ENCODE results near the gene CACNA2D4. TPM values are rescaled to one million over a fixed set of nuclear protein-coding genes. Genes with fewer than 3 reads are reported as not detected.
A peak's percentile ranks its signal among the peaks of the same experiment; 100 is the strongest.

The CACNA2D4 gene
- total and polyA plus RNA-seq, 5 donors: 1.0 to 3.0 (median 1.4) TPM

DNA sequence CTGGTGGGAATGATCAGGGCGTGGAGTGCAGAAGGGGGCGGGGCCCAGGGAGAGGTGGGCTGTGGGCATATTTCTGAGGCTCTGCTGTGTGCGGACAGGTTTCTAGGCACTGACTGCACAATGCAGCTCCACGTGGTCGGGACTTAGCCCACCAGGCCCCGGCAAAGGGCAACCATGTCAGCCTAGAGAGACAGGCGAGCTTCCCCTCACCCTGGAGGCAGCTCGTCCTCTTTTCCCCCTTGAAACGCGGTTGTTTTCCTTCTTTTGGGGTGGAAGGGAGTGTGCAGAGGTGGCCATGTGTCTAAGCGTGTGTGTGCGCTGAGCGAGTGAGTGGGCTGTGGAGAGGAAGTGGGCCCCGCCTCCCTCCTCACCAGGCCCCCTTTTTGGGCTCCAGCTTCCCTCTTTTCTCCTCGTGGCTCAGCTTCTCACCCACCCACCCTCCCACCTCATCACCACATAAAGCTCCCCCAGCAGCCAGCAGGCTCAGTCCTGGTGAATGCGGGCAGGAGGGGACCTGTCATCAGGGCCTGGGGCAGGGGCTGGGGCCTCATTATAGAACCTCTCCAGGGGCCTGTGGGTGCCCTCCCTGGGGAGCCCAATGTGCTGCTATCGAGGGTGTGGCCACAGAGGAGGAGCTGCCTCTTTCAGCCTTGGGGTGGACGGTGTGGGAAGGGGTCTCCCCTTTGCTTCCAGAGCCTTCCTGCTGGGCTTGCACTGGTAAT lies 76.1 kb downstream of the CACNA2D4 start:
- DNase-seq: no peak
- Histone ChIP-seq H3K4me3 (ENCODE audit: low read length) (no peak overlapping the region), H3K27me3 (ENCODE audit: control insufficient read depth, insufficient read depth) (no peaks in the 10 kb centered on the region), H3K4me1 (ENCODE audit: control insufficient read depth, insufficient read depth, low read length) (no peaks in the 10 kb centered on the region), H3K9me3 (ENCODE audit: control insufficient read depth, low read length) (no peaks in the 10 kb centered on the region), H3K27ac (ENCODE audit: low read length) (no peak overlapping the region)
- WGBS: 76% methylated on average over 18 of the region's 18 CpGs
- ATAC-seq: no peak
- intact Hi-C loops (cut with DNase I): no loop called here

DNA sequence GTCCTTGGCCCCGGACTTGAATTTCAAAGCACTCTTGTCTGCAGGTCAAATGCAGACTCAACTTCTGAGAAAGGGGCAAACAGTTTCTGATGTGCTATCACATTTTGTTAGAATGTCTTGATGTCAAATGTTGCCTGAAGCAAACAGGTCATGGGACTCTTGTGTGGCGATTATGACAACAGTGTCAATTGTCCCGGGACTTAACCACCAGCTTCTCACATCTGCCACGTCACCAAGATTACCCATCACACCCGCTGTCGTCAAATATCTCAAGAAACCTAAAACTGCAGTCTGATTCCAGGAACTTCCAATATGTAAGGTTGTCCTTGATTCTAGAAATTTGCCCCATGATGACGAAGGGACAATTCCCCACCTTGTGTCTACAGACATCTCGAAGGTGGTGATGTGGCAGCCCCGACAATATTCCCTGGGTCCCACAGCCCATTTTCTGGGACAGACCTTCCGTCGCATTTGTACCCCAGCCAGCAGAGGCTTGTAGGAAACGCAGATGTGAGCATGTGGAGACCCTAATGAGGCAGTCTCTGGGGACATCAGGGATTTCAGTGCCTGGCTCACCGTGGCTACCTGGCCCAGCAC lies 76.8 kb downstream of the CACNA2D4 start:
- Histone ChIP-seq H3K27me3 (ENCODE audit: control insufficient read depth, insufficient read depth) (no peaks in the 10 kb centered on the region), H3K4me1 (ENCODE audit: control insufficient read depth, insufficient read depth, low read length) (no peaks in the 10 kb centered on the region), H3K9me3 (ENCODE audit: control insufficient read depth, low read length) (no peaks in the 10 kb centered on the region), H3K27ac (ENCODE audit: low read length) (no peak overlapping the region), H3K4me3 (ENCODE audit: low read length) (no peak overlapping the region)
- intact Hi-C loops (cut with DNase I): no loop called here
- no peak for DNase-seq
- WGBS: 83% methylated on average over 13 of the region's 13 CpGs
- no peak for ATAC-seq

DNA sequence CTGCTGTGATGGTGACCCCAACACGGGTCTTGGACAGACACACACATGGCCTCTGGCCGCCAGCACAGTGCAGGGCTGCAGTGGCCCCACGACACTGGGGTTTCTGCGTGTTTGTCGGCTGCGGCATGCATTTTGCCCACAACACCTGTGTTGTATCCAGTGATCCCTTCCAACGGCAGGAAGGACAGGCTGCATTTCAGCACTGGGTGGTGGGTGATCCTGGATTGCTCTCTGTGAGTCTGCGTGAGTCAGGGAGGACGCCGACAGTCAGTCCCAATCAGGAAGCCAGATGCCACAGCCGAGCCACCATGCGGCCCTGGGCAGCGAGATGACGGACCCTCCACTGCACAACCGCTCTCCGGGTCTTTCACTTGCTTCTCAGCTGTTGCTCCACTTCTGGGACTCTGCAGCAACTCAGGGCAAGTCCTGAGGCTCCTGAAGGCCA lies 77.4 kb downstream of the CACNA2D4 start:
- intact Hi-C loops (cut with DNase I): no loop called here
- no peak overlapping the region for H3K27ac ChIP-seq (ENCODE audit: low read length)
- WGBS: 84% methylated on average over 16 of the region's 16 CpGs
- no peaks in the 10 kb centered on the region for H3K9me3 ChIP-seq (ENCODE audit: control insufficient read depth, low read length)
- DNase-seq: no peak
- no peak overlapping the region for H3K4me3 ChIP-seq (ENCODE audit: low read length)
- ATAC-seq: no peak
- H3K4me1 ChIP-seq (ENCODE audit: control insufficient read depth, insufficient read depth, low read length): no peaks in the 10 kb centered on the region
- H3K27me3 ChIP-seq (ENCODE audit: control insufficient read depth, insufficient read depth): no peaks in the 10 kb centered on the region

DNA sequence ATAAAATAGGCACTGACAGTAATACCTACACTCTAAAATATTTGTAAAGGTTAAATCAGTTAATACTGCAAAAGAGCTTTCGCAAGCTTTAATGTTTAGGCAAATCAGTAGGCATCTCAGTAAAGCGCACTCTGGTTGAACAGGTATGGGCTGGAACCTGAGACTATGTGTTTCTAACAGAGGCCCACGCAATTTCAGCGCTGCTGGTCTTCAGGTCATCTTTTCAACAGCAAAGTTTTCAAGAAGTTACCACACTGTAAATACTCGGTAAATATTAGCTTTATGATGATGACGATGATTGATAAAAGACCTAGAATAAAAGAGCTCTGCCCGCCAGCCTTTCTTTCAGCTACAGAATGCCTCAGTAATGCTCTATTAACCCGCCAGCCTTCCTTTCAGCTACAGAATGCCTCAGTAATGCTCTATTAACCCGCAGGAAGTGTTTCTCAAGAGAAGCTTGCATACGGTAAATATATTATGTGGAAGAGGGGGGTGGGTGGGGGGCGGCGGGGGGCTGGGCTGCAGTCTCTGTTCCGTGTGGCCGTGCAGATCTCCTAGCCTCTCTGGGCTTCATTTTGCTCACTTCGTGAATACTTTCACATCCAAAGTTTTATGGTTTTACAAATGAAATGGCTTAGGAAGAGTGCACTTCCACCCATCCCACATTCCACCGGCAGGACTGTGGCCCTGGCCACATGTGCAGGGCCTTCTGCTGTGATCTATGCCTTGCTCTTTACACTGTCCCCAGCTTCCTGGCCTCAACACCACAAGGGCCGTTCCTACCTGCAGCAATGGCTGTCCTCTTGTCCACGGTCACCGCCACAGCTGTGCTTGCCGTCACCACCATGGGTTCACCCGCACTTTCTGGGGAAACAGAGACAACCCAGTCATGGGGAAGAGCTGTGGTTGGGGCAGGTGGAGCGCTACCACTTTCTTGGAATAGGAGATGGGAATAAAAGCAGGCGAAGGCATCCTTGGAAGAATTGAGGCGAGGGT lies 78.2 kb downstream of the CACNA2D4 start:
- no peaks in the 10 kb centered on the region for H3K9me3 ChIP-seq (ENCODE audit: control insufficient read depth, low read length)
- ATAC-seq: no peak
- H3K27ac ChIP-seq (ENCODE audit: low read length): no peak overlapping the region
- 71% methylated on average over 24 of the region's 24 CpGs for WGBS
- no peaks in the 10 kb centered on the region for H3K27me3 ChIP-seq (ENCODE audit: control insufficient read depth, insufficient read depth)
- H3K4me1 ChIP-seq (ENCODE audit: control insufficient read depth, insufficient read depth, low read length): no peaks in the 10 kb centered on the region
- intact Hi-C loops (cut with DNase I): no loop called here
- no peak for DNase-seq
- no peak overlapping the region for H3K4me3 ChIP-seq (ENCODE audit: low read length)

DNA sequence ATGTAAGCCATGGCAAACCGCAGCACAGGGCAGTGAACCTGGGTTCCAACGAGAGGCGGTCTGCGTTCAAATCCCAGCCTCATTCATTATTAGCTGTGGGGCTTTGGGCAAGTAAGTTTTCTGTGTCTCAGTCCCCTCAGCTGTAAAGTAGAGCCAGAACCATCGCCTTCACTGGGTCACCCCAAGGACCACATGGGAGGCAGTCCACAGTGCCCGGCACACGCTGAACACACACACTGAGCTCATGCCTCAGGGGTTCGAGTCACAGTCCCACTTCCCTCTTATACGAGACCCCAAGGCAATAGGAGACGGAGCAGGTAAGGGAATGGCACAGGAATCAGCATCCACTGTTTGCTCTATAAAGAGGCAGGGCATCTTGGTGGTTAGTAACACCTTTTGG lies 79.0 kb downstream of the CACNA2D4 start:
- Histone ChIP-seq H3K4me1 (ENCODE audit: control insufficient read depth, insufficient read depth, low read length) (no peaks in the 10 kb centered on the region), H3K4me3 (ENCODE audit: low read length) (no peak overlapping the region), H3K27me3 (ENCODE audit: control insufficient read depth, insufficient read depth) (no peaks in the 10 kb centered on the region), H3K9me3 (ENCODE audit: control insufficient read depth, low read length) (no peaks in the 10 kb centered on the region), H3K27ac (ENCODE audit: low read length) (no peak overlapping the region)
- intact Hi-C loops (cut with DNase I): no loop called here
- DNase-seq: no peak
- no peak for ATAC-seq
- WGBS: 89% methylated on average over 10 of the region's 10 CpGs

DNA sequence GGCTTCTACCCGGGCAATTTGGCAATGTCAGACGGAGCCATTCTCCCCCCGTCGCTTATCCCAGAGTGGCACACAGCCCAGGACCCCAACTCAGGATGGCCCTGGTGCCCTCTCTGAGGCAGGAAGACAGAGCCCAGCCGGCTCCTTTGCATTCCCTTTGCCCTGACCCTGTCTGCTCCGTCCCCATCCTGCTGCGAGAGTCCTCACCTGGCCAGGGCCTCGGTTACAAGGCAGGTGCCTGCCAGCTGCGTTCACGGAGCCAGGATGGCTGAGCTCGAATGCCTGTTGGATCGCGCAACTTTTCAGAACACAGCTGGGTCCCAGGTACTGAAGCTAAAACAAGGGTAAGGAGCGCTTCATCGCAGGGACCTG lies 79.5 kb downstream of the CACNA2D4 start:
- intact Hi-C loops (cut with DNase I): no loop called here
- no peak for ATAC-seq

DNA sequence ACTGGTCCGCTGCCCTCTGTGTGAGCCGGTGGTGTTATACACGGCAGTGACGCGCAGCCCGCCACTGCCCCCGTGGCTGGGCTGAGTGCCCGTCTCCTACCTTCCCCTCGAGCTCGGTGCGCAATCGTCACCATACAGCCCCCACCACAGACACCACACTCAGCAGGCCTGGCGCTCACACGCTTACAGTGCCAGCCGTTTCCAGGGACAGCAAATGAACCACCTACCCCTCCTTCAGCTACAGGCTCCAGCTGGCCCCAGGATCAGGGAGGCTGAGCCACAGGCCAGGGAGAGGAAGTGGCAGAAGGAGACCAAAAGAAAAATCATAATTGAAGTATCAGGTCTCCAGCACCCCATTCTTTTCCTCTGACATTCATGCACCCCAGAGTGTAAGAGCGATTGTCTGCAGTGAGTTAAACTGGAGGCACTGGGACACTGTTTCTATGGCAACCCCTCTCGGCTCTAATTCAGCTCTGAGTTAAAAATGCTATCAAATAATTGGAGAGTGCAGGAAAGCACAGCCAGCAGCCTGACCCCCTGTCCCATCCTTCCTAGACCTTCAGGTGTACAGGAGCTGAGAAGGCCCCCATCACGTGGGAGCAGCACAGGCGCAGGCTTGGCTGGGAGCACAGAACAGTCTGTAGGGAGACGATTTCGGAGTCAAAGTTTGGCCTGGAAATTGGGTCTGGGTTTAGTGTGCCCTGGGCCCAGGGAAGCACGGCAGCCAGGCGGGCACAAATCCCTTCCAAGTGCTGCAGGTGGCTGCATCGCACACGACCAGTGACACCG lies 80.1 kb downstream of the CACNA2D4 start:
- H3K27me3 ChIP-seq (ENCODE audit: control insufficient read depth, insufficient read depth): no peaks in the 10 kb centered on the region
- H3K9me3 ChIP-seq (ENCODE audit: control insufficient read depth, low read length): no peaks in the 10 kb centered on the region
- no peak overlapping the region for H3K4me3 ChIP-seq (ENCODE audit: low read length)
- ATAC-seq (no peak), DNase-seq (no peak)
- H3K4me1 ChIP-seq (ENCODE audit: control insufficient read depth, insufficient read depth, low read length): no peaks in the 10 kb centered on the region
- intact Hi-C loops (cut with DNase I): no loop called here
- WGBS: 83% methylated on average over 26 of the region's 26 CpGs
- H3K27ac ChIP-seq (ENCODE audit: low read length): no peak overlapping the region

More for the DNA sequence above, 79.5 kb downstream of the CACNA2D4 start:
- Histone ChIP-seq H3K4me1 (ENCODE audit: control insufficient read depth, insufficient read depth, low read length) (no peaks in the 10 kb centered on the region), H3K27ac (ENCODE audit: low read length) (no peak overlapping the region), H3K4me3 (ENCODE audit: low read length) (no peak overlapping the region), H3K27me3 (ENCODE audit: control insufficient read depth, insufficient read depth) (no peaks in the 10 kb centered on the region), H3K9me3 (ENCODE audit: control insufficient read depth, low read length) (no peaks in the 10 kb centered on the region)
- WGBS: 83% methylated on average over 15 of the region's 15 CpGs
- no peak for DNase-seq

DNA sequence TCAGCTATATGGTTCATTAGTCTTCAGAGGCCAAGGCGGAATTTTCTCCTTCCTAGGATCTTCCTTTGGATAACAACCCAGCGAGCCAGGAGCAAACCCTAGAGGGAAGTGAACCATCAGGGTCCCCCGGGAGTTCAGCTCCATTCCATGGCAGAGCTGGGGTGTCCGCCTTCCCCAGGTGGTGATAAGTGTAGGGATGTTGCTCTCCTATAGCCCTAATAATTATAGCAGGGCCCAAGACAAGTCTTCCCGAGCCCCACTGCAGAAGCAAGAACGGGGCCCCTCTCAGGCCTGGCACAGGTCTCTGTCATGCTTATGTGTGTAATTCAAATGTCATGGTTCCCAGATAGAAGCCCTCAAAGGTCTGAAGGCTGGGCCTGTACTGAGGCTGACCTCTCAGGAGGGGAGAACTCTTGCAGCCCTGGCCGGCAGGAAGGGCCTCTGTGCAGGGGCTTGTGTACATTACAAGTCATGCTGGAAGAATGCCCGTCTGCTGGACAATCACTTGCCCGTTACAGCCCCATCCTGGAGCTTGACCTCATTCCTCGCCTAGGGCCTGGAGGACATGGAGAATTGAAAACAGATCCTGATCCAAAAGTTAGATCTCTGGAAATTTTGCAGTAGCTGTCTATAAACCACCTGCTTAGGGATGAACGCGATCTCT lies 80.8 kb downstream of the CACNA2D4 start:
- DNase-seq (no peak), ATAC-seq (no peak)
- Histone ChIP-seq H3K4me3 (ENCODE audit: low read length) (no peak overlapping the region), H3K9me3 (ENCODE audit: control insufficient read depth, low read length) (no peaks in the 10 kb centered on the region), H3K4me1 (ENCODE audit: control insufficient read depth, insufficient read depth, low read length) (no peaks in the 10 kb centered on the region), H3K27me3 (ENCODE audit: control insufficient read depth, insufficient read depth) (no peaks in the 10 kb centered on the region), H3K27ac (ENCODE audit: low read length) (no peak overlapping the region)
- 77% methylated on average over 12 of the region's 12 CpGs for WGBS
- intact Hi-C loops (cut with DNase I): no loop called here

DNA sequence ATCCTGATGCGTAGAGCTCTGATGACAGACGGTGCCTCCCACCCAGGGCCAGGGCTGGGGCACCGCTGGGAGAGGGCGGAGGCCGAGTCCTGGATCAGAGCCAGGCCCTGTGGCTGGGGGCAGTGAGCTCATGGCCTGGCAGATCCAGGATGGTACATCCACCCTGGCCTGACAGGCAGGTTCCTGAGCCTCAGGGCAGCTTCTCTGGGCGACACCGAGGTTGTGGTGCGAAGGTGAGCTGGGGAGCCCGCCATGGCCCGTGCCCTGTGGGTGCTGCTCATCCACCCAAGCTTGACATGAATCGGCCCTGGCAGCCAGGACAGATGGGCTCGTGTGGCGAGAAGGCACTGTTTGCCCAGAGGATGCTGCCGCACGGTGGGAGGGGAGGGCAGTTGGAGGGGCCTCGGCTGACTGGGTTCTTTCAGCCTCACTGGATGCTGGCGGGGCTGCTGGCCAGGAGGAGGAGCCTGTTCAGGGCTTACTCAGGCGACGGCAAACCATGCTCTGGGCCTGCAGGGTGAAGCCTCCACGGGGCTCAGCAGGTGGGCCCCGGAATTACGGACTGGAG lies 81.5 kb downstream of the CACNA2D4 start:
- no peak overlapping the region for H3K4me3 ChIP-seq (ENCODE audit: low read length)
- 71% methylated on average over 22 of the region's 22 CpGs for WGBS
- no peaks in the 10 kb centered on the region for H3K4me1 ChIP-seq (ENCODE audit: control insufficient read depth, insufficient read depth, low read length)
- no peak overlapping the region for H3K27ac ChIP-seq (ENCODE audit: low read length)
- no peaks in the 10 kb centered on the region for H3K9me3 ChIP-seq (ENCODE audit: control insufficient read depth, low read length)
- DNase-seq (peak in 1 of 3 donors; percentile 11), ATAC-seq (no peak)
- H3K27me3 ChIP-seq (ENCODE audit: control insufficient read depth, insufficient read depth): no peaks in the 10 kb centered on the region
- intact Hi-C loops (cut with DNase I): no loop called here

DNA sequence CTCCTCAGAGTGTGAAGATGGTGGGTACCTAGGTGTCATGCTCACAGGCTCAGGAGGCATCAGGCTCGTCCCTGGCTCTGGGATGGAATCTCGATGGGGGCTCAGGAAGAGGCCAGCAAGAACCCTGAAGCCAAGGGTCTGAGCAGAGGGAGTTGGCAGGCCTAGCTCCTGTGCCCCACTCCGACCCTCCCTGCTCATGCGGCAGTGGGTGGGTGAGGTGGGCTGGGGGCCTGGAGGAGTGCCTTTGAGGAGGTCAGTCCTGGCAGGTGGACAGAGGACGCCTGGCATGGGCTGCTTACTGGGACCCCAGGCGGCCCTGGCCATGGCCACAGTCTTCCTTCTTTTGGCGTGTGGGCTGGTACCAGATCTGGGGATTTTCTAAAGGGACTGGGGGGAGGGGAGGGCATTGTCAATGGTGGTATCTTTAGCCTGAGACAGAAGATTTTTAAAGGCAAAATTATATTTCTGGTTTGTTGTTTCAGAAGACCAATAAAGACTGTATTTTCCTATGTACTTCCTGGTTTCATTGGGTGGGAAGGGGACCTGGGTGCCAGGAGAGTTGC lies 82.1 kb downstream of the CACNA2D4 start:
- H3K27me3 ChIP-seq (ENCODE audit: control insufficient read depth, insufficient read depth): no peaks in the 10 kb centered on the region
- H3K4me1 ChIP-seq (ENCODE audit: control insufficient read depth, insufficient read depth, low read length): no peaks in the 10 kb centered on the region
- intact Hi-C loops (cut with DNase I): no loop called here
- no peak overlapping the region for H3K27ac ChIP-seq (ENCODE audit: low read length)
- DNase-seq (peak in 1 of 3 donors; percentile 0), ATAC-seq (no peak)
- H3K9me3 ChIP-seq (ENCODE audit: control insufficient read depth, low read length): no peaks in the 10 kb centered on the region
- WGBS: 75% methylated on average over 7 of the region's 7 CpGs
- no peak overlapping the region for H3K4me3 ChIP-seq (ENCODE audit: low read length)

Data from right cardiac atrium (tissue), 5 donors.